Activated CD4-positive, alpha-beta T cell treated with anti-CD3 and anti-CD28 coated beads, Interleukin-2, amount 10 ng/mL, durations not matched to agents 24 days and 14 days (primary cell): ENCODE results near the gene ANKH. TPM values are rescaled to one million over a fixed set of nuclear protein-coding genes. Genes with fewer than 3 reads are reported as not detected.
"Not testable (repeated sequence)": the region's sequence is repeated elsewhere in the genome, so short reads cannot be mapped to it uniquely, and the experiment has no call there.

Source experiments
- DNase-seq: peaks from one replicate; pipeline ENCODE4 v3.0.0; 2022
- H3K27ac Mint-ChIP-seq: one replicate; pipeline ENCODE4 v1.8.0; 2022; ENCODE audit warnings: mild to moderate bottlenecking, mixed read lengths
- H3K27me3 Mint-ChIP-seq: one replicate; pipeline ENCODE4 v1.8.0; 2022; ENCODE audit warnings: mixed read lengths
- H3K36me3 Mint-ChIP-seq: one replicate; pipeline ENCODE4 v1.8.0; 2022; ENCODE audit warnings: low read depth, mild to moderate bottlenecking, mixed read lengths
- H3K4me1 Mint-ChIP-seq: one replicate; pipeline ENCODE4 v1.8.0; 2021; ENCODE audit warnings: mixed read lengths
- H3K4me3 Mint-ChIP-seq: one replicate; pipeline ENCODE4 v1.8.0; 2022; ENCODE audit warnings: mild to moderate bottlenecking, moderate library complexity, mixed read lengths
- H3K9me3 Mint-ChIP-seq: one replicate; pipeline ENCODE4 v1.8.0; 2021; ENCODE audit warnings: mixed read lengths
- intact Hi-C: fragments of 100-400 bp; cut with micrococcal nuclease; formaldehyde crosslinking; loops from one replicate; pipeline ENCODE4 v1.15.1; 2023
- total RNA-seq: library from RNA; stranded (reverse); gene quantifications from 2 replicates; pipeline ENCODE4 v1.2.3, GENCODE V29; 2022

The ANKH gene
- total RNA-seq, 1 donor from 2014 or later: 46.7 TPM

DNA sequence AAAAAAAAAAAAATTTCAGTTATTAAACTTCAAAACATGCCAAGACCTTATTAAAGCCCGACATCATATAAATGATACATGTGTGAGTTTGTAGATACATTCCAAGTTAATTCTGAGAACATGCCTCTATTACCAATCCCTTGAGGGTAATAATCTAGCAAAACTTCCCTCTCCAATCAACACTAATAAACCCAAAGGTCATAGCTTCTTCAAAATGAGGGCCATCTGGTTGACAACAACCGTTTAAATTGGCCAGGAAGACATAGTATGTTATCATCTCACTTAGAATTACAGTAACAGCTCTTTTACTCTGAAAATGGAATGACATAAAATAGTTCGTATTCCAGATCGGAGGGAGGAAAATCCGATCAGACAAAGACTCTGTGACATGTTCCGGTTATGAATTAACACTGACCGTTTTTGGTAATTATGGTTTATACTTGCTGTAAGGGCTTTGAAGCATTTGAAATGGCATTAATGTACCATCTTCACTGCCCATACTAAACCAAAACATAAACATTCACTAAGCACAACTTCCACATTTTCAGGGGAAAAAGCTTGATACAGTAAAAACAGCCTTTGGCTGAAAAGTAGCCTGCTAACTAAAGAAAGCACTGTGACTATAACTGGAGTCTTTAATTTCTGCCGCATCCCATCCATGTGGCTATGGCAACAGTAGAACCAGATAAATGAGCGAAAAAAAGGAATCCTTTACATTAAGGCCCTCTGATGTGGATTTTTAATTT lies 50.3 kb downstream of the ANKH start:
- no peaks in the 10 kb centered on the region for H3K9me3 Mint-ChIP-seq
- H3K36me3 Mint-ChIP-seq: peaks cover 5% of the 10 kb centered on the region
- intact Hi-C loops: no loop called here
- DNase-seq: no peak
- H3K27ac Mint-ChIP-seq: no peak overlapping the region
- peaks cover 19% of the 10 kb centered on the region for H3K4me1 Mint-ChIP-seq
- no peaks in the 10 kb centered on the region for H3K27me3 Mint-ChIP-seq
- no peak overlapping the region for H3K4me3 Mint-ChIP-seq

GRCh38 chr5:14818931-14819790 lies 52.4 kb downstream of the ANKH start:
- Mint-ChIP-seq H3K4me3 (no peak overlapping the region), H3K4me1 (peaks cover 16% of the 10 kb centered on the region), H3K9me3 (no peaks in the 10 kb centered on the region), H3K27ac (no peak overlapping the region), H3K36me3 (peaks cover 5% of the 10 kb centered on the region), H3K27me3 (no peaks in the 10 kb centered on the region)
- intact Hi-C loops: loop anchor here (5.0 kb wide), 1 partner anchor 37 kb away; no protein-coding TSS in a partner anchor
- DNase-seq: no peak

DNA sequence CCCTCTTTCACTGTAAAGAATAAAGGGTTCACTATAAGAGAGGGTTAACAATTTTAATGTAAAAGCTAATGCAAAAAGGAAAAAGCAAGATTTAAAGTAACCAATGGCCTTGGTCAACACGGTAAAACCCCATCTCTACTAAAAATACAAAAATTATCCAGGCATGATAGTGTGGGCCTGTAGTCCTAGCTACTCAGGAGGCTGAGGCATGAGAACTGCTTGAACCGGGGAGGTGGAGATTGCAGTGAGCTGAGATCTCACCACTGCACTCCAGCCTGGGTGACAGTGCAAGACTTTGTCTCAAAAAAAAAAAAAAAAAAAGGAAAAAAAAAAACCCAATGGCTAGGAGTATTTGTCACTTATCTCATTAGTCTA lies 53.8 kb downstream of the ANKH start:
- not testable (repeated sequence) for H3K4me3 Mint-ChIP-seq, H3K9me3 Mint-ChIP-seq, H3K27me3 Mint-ChIP-seq, H3K27ac Mint-ChIP-seq, H3K36me3 Mint-ChIP-seq, DNase-seq
- intact Hi-C loops: loop anchor here (1.0 to 5.0 kb wide), 2 partner anchors 8 to 35 kb away; no protein-coding TSS in a partner anchor
- H3K4me1 Mint-ChIP-seq: peaks cover 23% of the 10 kb centered on the region

- peaks cover 29% of the 10 kb centered on the region for H3K4me1 Mint-ChIP-seq
- H3K27me3 Mint-ChIP-seq: peaks cover 4% of the 10 kb centered on the region
- H3K27ac Mint-ChIP-seq: peak overlapping the region; percentile 0
- DNase-seq: no peak
- no peak overlapping the region for H3K4me3 Mint-ChIP-seq
- H3K36me3 Mint-ChIP-seq: peaks cover 7% of the 10 kb centered on the region
- no peaks in the 10 kb centered on the region for H3K9me3 Mint-ChIP-seq
- intact Hi-C loops: loop anchor here (1.0 to 5.0 kb wide), 2 partner anchors 8 to 35 kb away; no protein-coding TSS in a partner anchor
These were observed 54.4 kb downstream of the ANKH start for GRCh38 chr5:14816999-14817761.

GRCh38 chr5:14816374-14816998 lies 55.1 kb downstream of the ANKH start:
- Mint-ChIP-seq H3K9me3 (no peaks in the 10 kb centered on the region), H3K36me3 (peaks cover 7% of the 10 kb centered on the region), H3K27me3 (peaks cover 4% of the 10 kb centered on the region), H3K4me1 (peaks cover 28% of the 10 kb centered on the region), H3K4me3 (no peak overlapping the region), H3K27ac (no peak overlapping the region)
- intact Hi-C loops: loop anchor here (5.0 kb wide), 1 partner anchor 34 kb away; no protein-coding TSS in a partner anchor
- DNase-seq: no peak

- Mint-ChIP-seq H3K27ac (no peak overlapping the region), H3K4me3 (no peak overlapping the region), H3K4me1 (peaks cover 40% of the 10 kb centered on the region), H3K9me3 (no peaks in the 10 kb centered on the region), H3K36me3 (peaks cover 6% of the 10 kb centered on the region), H3K27me3 (peaks cover 4% of the 10 kb centered on the region)
- DNase-seq: no peak
- intact Hi-C loops: loop anchor here (5.0 kb wide), 2 partner anchors 86 to 106 kb away; no protein-coding TSS in a partner anchor
These were observed 57.8 kb downstream of the ANKH start for GRCh38 chr5:14813747-14814146.

DNA sequence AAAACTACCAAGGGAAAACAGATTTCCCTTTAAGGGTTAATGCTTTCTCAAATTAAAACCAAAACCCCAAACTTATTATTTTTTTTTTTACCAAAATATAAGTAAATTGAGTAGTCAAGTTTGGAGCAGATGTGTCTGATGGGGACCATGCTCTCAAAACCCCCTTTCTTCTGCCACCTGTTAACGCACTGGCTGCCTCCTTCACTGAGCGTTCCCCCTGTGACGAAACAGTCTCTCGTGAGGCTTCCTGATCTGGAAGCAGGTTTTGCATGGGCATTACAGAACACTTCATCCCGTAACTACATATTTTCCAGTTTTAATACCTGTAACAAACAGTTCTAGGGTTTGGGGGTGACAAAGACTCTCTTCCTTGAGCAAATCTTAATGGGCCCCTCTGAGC lies 59.4 kb downstream of the ANKH start:
- intact Hi-C loops: loop anchor here (5.0 kb wide), 2 partner anchors 85 to 105 kb away; no protein-coding TSS in a partner anchor
- Mint-ChIP-seq H3K9me3 (no peaks in the 10 kb centered on the region), H3K4me1 (peaks cover 42% of the 10 kb centered on the region), H3K27ac (no peak overlapping the region), H3K4me3 (no peak overlapping the region), H3K36me3 (peaks cover 6% of the 10 kb centered on the region), H3K27me3 (peaks cover 4% of the 10 kb centered on the region)
- DNase-seq: no peak

DNA sequence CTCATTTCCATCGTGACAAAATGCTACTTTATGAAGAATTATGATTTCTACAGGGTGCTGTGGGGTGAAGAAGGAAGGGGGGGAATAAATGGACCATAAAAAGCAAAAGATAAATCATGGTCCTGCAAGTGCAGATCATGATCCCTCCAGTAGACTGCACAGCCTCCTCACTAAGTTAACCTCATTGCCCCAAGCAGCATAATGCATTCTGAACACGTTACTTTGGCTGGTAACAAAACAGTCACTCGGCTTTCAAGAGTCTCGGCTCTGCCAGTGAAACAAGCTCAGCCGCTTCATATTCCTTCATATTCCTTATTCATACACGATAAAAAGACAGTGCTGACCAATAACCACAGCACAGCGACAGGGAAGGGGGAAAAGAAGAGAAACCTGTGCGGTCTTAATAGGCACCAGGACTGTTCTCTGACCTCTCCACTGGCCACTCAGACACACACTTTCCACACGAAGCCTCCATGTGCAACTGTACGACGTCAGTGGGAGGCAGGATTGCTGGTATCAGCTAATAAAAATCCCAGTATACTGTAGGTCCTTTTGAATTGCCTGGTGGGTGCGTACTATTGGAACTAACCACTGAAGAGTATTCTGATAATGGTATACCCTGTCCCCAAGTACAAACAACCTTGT lies 60.5 kb downstream of the ANKH start:
- Mint-ChIP-seq H3K4me1 (peaks cover 37% of the 10 kb centered on the region), H3K36me3 (peaks cover 5% of the 10 kb centered on the region), H3K4me3 (peak overlapping the region; percentile 65), H3K27me3 (peaks cover 4% of the 10 kb centered on the region), H3K27ac (peak overlapping the region; percentile 58), H3K9me3 (no peaks in the 10 kb centered on the region)
- intact Hi-C loops: loop anchor here (2.0 to 5.0 kb wide), 3 partner anchors 84 to 216 kb away; no protein-coding TSS in a partner anchor
- no peak for DNase-seq

DNA sequence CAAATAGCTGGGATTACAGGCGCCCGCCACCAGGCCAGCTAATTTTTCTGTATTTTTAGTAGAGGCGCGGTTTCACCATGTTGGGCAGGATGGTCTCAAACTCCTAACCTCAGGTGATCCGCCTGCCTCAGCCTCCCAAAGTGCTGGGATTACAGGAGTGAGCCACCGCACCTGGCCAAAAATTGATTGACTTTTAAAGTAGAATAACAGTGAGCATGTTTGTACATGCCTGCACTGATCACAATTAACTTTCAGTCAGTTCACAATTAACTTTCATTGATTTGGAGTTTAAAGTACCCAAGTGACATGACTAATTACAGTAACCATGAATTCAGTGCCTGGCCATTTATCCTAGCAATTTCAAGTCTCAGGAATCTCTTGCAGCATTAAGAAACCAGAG lies 61.3 kb downstream of the ANKH start:
- Mint-ChIP-seq H3K9me3 (no peaks in the 10 kb centered on the region), H3K4me1 (peaks cover 37% of the 10 kb centered on the region), H3K36me3 (peaks cover 5% of the 10 kb centered on the region), H3K27ac (peak overlapping the region; percentile 80), H3K27me3 (peaks cover 4% of the 10 kb centered on the region), H3K4me3 (peak overlapping the region; percentile 65)
- no peak for DNase-seq
- intact Hi-C loops: loop anchor here (2.0 to 5.0 kb wide), 3 partner anchors 83 to 215 kb away; no protein-coding TSS in a partner anchor

DNA sequence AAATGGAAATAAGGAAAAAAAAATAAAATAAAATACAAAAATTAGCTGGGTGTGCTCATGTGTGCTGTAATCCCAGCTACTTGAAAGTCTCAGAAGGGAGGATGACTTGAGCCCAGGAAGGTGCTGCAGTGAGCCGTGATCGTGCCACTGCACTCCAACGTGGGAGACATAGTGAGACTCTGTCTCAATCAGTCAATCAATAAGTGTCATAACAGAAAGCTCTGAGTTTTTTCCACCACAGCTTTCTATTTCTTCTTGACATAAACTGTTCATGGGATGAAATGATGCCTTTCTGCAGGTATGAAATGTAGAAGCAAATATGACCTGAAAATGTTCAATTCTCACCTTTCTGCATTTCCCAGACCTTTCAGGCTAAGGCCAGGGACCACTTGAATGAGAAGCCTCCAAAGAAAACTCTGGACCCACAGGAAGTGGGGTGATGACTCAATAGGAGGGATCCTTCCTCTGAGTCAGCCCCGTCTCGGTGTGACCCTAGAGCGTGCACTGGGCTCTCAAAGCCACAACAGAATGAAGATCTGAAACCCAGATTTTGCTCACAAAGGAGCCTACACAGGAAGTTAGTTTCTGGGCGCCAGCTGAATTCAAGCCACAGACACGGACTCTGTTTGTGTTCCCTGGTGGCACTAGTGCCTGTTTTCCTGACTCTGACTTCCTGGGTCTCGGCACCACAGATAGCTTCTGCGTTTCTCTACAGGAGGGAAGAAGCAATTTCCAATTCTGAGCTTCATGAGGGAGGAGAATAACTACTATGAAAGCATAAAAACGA lies 62.0 kb downstream of the ANKH start:
- intact Hi-C loops: loop anchor here (1.0 to 10.0 kb wide), 10 partner anchors 8 to 395 kb away; partner anchors contain the start of gene OTULIN
- Mint-ChIP-seq H3K9me3 (no peaks in the 10 kb centered on the region), H3K27me3 (peaks cover 4% of the 10 kb centered on the region), H3K27ac (peak overlapping the region; percentile 80), H3K4me3 (peak overlapping the region; percentile 65), H3K4me1 (peaks cover 37% of the 10 kb centered on the region), H3K36me3 (peaks cover 5% of the 10 kb centered on the region)
- DNase-seq: peak; percentile 93

DNA sequence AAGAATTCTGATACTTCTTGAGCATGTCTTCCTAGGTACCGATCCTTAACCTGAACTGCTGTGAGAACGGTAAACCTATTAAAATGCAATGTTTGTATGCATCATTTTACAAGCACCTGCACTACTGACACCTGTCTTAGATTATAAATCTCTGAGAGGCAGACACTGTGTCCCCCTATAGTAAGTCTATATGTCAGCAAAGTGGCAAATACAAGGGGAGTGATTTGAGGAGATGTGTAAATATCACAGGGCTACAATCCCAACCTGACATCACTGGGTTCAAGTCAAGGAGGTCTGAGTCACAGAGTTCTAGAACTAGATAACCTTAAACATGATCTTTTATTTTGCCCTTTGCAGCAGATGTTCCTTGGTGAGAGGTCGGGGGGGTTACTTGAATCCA lies 64.1 kb downstream of the ANKH start:
- H3K4me1 Mint-ChIP-seq: peaks cover 28% of the 10 kb centered on the region
- peaks cover 8% of the 10 kb centered on the region for H3K36me3 Mint-ChIP-seq
- no peak for DNase-seq
- intact Hi-C loops: loop anchor here (10.0 kb wide), 1 partner anchor 393 kb away; no protein-coding TSS in a partner anchor
- H3K4me3 Mint-ChIP-seq: no peak overlapping the region
- H3K27ac Mint-ChIP-seq: no peak overlapping the region
- H3K27me3 Mint-ChIP-seq: peaks cover under 1% of the 10 kb centered on the region
- H3K9me3 Mint-ChIP-seq: no peaks in the 10 kb centered on the region

GRCh38 chr5:14806456-14806855 lies 65.1 kb downstream of the ANKH start:
- Mint-ChIP-seq H3K36me3 (peaks cover 8% of the 10 kb centered on the region), H3K27ac (no peak overlapping the region), H3K4me3 (no peak overlapping the region), H3K9me3 (no peaks in the 10 kb centered on the region), H3K27me3 (no peaks in the 10 kb centered on the region), H3K4me1 (peaks cover 35% of the 10 kb centered on the region)
- DNase-seq: no peak
- intact Hi-C loops: loop anchor here (10.0 kb wide), 1 partner anchor 392 kb away; no protein-coding TSS in a partner anchor
